GM13976 (cell line): ENCODE data around the gene FHL1.
A peak's percentile ranks its signal among the peaks of the same experiment; 100 is the strongest.

Source experiments
- DNase-seq: peaks from one replicate; pipeline ENCODE4 v3.0.0; 2012; ENCODE audit warnings: low spot score
- in situ Hi-C: fragments of 300-500 bp; cut with MboI; formaldehyde crosslinking; loops from one replicate; pipeline ENCODE4 v1.12.0; 2022; ENCODE audit warnings: low sequenced_read_pairs, mixed read lengths, inconsistent platforms; ENCODE audit not compliant: unreplicated experiment
- TF ChIP-seq, protein P1 (sequence below): IDR thresholded peaks from 2 replicates; pipeline ENCODE4 v1.5.1; 2012; ENCODE audit warnings: borderline replicate concordance, mild to moderate bottlenecking; ENCODE audit not compliant: insufficient read depth; ENCODE audit errors: extremely low read depth, missing control alignments, control extremely low read depth

The FHL1 gene

DNA sequence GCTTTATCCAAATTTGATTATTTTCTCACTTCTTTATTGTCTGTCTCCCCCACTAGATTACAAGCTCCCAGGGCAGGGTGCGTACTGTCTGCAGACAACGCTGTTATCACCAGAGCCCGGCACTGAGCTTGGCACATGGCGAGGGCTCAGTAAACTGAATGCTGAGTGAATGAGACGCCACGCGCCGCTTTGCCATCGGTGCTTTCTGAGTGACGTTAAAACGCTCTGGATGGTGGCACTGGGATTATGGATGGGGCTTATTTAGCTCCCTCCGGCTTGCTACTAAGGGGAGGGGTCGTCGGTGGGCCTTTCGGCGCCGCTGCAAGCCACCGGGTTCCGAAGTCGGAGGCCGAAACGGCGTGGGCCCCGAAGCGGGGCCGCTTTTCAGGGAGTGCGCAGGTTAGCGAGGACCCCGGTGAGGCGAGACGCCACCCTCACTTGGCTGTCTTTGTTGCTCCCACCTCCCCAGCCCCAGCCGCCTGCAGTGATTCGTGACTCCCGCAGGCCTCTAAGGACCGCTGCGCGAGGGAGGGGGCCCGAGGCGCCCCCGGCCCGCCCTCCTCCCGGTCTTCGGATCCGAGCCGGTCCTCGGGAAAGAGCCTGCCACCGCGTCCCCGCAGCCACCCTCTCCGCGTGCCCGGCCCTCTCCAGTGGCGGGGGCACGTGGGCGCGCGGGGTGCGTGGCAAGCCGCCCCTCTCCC, 569 bp upstream of the FHL1 start:
- in situ Hi-C loops = no loop called here
- TF ChIP-seq, protein P1, sequence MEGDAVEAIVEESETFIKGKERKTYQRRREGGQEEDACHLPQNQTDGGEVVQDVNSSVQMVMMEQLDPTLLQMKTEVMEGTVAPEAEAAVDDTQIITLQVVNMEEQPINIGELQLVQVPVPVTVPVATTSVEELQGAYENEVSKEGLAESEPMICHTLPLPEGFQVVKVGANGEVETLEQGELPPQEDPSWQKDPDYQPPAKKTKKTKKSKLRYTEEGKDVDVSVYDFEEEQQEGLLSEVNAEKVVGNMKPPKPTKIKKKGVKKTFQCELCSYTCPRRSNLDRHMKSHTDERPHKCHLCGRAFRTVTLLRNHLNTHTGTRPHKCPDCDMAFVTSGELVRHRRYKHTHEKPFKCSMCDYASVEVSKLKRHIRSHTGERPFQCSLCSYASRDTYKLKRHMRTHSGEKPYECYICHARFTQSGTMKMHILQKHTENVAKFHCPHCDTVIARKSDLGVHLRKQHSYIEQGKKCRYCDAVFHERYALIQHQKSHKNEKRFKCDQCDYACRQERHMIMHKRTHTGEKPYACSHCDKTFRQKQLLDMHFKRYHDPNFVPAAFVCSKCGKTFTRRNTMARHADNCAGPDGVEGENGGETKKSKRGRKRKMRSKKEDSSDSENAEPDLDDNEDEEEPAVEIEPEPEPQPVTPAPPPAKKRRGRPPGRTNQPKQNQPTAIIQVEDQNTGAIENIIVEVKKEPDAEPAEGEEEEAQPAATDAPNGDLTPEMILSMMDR = no peak
- peak; percentile 30 for DNase-seq

DNA sequence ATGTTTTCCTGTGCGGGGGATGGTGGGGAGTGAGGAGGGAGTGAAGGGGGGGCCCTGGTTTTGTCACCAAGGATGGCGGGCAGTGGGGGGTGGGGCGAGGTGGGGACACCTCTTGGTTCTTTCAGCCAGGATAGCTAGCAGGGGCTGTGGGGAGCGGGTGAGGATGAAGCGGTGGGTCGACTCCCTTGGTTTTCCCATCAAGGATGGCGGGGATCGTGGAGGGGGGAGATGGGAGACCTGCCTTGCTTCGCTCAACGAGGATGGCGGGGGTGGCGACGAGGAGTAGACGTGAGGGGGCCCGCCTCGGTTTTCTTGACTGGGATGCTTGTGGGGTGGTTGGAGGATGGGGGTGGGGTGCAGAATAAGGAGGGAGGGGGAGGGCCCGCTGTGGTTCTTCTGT, 643 bp downstream of the FHL1 start:
- no peak for DNase-seq
- TF ChIP-seq, protein P1 = no peak
- in situ Hi-C loops = no loop called here

DNA sequence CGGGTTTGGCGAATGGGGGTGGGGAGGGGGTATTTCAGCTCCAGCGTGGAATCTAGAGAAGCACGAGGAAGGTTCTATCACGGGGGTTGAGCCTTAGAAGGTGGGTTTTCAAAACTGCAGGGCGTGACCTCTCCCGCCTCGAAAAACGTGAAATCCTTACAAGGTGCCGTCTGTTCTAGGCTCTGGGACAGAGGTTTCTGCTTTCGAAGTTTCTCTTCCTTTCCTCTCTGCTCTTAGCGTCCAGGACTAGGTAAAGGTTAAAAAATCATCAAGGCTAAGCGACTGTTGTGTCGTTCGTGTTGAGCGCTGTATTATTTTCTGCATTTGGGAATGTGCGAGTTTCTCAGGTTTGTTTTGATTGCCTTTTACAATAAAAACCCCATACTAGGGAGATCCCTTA, 1.1 kb downstream of the FHL1 start:
- in situ Hi-C loops = no loop called here
- TF ChIP-seq, protein P1 = no peak
- DNase-seq = no peak

DNA sequence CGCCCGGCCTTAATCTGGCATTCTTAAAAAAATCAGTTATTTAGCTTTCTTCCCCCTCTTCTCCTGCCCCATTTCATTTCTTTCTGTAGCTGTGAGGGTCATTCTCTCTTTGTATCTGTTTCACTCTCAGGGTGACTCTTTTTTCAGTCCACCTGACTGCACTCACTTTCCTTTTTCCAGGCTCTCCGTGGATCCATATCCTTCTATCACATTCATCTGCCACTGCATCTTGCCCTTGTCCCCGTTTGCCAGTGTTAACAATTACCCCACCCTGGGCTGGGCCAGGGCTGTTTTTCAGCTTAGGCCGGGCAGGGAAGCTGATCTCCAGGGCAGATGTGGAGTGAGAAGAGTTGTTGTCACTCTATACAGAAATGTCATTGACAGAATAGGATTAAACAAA, 7.7 kb downstream of the FHL1 start:
- DNase-seq = no peak
- TF ChIP-seq, protein P1 = no peak

DNA sequence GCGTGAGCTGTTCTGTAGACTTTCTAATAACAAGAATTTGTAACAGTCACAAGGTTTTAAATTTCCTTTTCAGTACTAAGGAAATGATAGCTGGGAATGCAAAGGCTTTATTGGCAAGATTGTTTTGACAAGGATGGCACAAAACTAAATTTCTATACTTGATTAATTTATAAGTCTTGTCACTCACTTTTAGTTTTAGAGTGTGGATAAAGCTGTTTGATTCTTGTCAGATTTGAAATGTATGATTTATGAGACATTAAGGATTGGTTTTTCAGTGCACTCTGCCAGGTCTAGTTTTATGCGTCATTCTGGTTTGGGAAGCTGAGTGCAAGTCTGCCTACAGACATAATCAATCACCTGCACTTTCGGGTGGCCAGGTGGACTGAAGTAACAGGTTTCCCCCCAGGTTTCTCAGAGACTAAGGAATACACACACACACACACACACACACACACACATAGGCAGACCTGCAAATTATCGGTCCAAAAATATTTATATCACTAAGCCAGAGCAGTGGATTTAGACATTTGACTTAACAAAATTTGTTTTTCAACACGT, 9.3 kb downstream of the FHL1 start:
- in situ Hi-C loops = no loop called here
- TF ChIP-seq, protein P1 = no peak
- no peak for DNase-seq

More for the DNA sequence above, 7.7 kb downstream of the FHL1 start:
- in situ Hi-C loops = no loop called here

DNA sequence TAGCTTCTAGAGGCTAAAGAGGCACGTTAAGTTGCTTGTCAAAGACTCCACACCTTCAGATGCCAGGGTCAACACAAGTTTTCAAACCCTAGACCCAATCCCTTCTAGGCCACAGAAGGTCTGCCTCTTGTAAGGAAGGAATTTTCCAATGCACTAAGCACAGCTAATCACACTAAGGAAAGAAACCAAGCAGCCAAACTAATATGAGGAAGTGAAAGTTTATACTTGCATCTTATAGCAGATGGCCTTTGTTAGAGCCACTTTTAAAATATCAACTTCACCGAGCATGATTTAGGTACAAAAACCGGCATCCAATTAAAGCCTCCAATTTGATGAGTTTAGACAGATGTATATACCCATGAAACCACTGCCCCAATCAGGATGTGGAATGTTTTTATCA, 9.9 kb downstream of the FHL1 start:
- in situ Hi-C loops = no loop called here
- peak; percentile 19 for DNase-seq
- TF ChIP-seq, protein P1 = no peak

DNA sequence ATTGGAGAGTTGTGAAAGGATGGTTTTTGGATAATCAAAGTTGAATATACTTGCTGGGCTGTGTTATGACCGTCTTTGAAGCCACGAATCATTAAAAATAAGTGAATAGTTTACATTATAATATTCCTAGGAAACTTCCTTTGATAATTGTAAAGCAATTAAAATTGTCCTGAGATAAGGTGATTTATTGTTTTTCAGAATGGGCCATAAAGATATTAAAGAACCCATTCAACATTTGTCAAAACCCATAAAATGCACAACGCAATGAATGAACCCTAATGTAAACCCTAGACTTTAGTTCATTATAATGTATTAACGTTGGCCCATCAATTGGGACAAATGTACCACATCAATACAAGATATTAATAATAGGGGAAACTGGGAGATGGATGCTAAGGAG, 11.4 kb downstream of the FHL1 start:
- TF ChIP-seq, protein P1 = no peak
- in situ Hi-C loops = no loop called here
- no peak for DNase-seq
